ENCODE results near the gene CENPX. TPM values are rescaled to one million over a fixed set of nuclear protein-coding genes. Genes with fewer than 3 reads are reported as not detected.

Gene CENPX
- total RNA-seq, 1 donor from 2014 or later = 66.2 TPM

DNA sequence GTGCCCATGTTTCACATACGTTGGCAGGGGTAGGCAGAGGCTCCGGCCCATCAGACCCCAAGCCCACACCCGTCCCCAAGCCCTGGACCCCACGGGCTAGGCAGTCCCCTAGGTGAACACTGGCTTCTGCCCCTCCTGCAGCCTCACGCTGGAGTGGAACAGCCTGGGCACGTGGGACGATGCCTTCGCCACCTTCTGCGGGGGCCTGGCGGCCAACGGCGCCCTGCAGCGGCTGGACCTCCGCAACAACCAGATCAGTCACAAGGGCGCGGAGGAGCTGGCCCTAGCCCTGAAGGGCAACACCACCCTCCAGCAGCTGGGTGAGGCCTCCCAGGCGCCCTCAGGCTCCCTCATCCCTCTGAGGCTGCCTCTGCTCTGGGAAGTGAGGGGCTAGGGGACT, 2.2 kb upstream of the CENPX start:
- Mint-ChIP-seq H3K27ac (no peak overlapping the region), H3K4me1 (ENCODE audit: low read depth) (peaks cover 11% of the 10 kb centered on the region), H3K4me3 (ENCODE audit: low read depth) (no peak overlapping the region), H3K9me3 (ENCODE audit: low read depth) (no peaks in the 10 kb centered on the region), H3K36me3 (ENCODE audit: insufficient read depth) (peaks cover 8% of the 10 kb centered on the region), H3K27me3 (no peaks in the 10 kb centered on the region)
- DNase-seq (ENCODE audit: low spot score, unreplicated experiment) = no peak
- TF ChIP-seq, protein P1, sequence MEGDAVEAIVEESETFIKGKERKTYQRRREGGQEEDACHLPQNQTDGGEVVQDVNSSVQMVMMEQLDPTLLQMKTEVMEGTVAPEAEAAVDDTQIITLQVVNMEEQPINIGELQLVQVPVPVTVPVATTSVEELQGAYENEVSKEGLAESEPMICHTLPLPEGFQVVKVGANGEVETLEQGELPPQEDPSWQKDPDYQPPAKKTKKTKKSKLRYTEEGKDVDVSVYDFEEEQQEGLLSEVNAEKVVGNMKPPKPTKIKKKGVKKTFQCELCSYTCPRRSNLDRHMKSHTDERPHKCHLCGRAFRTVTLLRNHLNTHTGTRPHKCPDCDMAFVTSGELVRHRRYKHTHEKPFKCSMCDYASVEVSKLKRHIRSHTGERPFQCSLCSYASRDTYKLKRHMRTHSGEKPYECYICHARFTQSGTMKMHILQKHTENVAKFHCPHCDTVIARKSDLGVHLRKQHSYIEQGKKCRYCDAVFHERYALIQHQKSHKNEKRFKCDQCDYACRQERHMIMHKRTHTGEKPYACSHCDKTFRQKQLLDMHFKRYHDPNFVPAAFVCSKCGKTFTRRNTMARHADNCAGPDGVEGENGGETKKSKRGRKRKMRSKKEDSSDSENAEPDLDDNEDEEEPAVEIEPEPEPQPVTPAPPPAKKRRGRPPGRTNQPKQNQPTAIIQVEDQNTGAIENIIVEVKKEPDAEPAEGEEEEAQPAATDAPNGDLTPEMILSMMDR (IDR thresholded peaks at IDR 0.05; ENCODE audit: unreplicated experiment) = no peak

DNA sequence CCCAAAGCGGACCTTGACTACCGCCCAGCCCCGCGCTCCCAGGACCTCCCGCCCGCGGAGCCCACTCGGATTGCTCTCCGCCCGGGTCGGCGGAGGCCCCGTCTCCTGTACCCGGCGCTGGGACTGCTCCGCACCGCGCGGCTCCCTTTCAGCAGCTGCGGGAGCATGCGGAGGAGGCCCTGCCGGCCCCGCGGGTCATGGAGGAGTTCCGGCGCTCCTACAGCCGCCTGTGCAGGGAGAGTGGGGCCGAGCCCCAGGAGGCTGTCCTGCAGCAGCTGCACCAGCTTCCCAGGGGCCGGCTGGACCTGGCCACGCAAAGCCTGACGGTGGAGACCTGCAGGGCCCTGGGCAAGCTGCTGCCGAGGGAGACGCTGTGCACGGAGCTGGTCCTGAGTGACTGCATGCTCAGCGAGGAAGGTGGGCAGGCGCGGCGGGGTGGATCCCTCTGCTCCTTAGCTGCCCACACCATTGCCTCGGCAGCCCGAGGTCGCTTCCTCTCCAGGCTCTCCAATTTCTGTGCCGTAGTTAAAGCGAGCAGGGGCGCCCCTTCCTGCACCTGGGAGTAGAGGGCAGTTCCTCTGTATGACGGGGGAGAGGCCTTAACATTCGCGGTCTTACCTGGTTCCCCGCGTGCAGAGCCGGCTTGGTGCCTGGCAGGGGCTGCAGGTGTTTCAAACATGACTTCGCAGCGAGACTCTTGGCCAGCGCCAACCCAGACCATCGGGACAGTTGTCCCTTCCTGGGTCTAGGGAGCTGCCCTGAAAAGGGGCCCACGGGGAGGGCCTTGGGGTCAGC, 966 bp upstream of the CENPX start:
- TF ChIP-seq, protein P1 (IDR thresholded peaks at IDR 0.05; ENCODE audit: unreplicated experiment) = no peak
- Mint-ChIP-seq H3K4me3 (ENCODE audit: low read depth) (peak overlapping the region; percentile 71), H3K27me3 (no peaks in the 10 kb centered on the region), H3K36me3 (ENCODE audit: insufficient read depth) (peaks cover 6% of the 10 kb centered on the region), H3K27ac (peak overlapping the region; percentile 67), H3K9me3 (ENCODE audit: low read depth) (no peaks in the 10 kb centered on the region), H3K4me1 (ENCODE audit: low read depth) (peaks cover 11% of the 10 kb centered on the region)
- DNase-seq (ENCODE audit: low spot score, unreplicated experiment) = no peak

DNA sequence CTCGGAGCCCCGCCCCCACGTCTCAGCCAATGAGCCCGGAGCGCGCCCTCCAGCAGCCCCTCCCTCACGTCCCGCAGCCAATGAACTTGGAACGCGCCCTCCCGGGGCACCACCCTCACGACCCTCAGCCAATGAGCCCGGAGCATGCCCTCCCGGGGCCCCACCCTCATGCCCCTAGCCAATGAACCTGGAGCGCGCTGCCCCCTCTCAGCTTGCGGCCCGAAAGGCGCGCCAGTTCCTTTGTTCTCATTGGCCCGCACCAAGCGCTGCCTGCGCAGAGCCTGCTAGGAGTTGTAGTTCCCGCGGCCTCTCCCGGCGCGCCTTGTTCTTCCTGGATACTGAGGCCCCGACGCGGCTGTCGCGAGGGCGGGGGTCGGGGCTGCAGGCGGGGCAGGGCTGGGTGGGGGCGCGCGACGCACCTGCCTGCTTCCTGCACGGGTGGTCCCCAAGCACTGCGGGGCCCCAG, 336 bp upstream of the CENPX start, which contains the start of gene LRRC45:
LRRC45 (plus strand) TSS at position 325 of the 466 bp plus-strand sequence. CDS start 339 bp downstream, outside the sequence.
- DNase-seq (ENCODE audit: low spot score, unreplicated experiment) = peak; percentile 100
- Mint-ChIP-seq H3K36me3 (ENCODE audit: insufficient read depth) (peaks cover 8% of the 10 kb centered on the region), H3K27ac (peak within 1 kb of the TSS; percentile 67), H3K9me3 (ENCODE audit: low read depth) (no peaks in the 10 kb centered on the region), H3K4me3 (ENCODE audit: low read depth) (peak within 1 kb of the TSS; percentile 79), H3K27me3 (no peaks in the 10 kb centered on the region), H3K4me1 (ENCODE audit: low read depth) (peaks cover 11% of the 10 kb centered on the region)
- TF ChIP-seq, protein P1 (IDR thresholded peaks at IDR 0.05; ENCODE audit: unreplicated experiment) = no peak

DNA sequence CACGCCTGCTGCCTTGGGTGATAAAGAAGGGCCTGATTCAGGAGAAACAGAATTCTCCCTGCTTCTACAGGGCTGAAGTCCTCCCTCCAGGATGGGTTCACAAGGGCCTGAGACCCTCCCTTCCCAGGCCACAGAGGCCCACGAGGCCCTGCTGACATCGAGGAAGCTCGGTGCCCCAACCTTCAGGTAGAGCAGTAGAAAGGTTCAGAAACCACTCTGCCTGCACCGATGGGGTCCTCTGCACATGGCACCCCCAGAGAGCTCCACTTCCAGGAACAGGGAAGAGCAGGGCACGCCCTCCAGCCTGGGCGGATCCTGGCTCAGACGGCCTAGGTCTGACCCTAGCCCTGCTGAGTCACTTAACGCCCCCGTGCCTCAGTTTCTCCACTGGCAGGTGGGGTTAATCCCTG, 773 bp downstream of the CENPX start:
- H3K9me3 Mint-ChIP-seq (ENCODE audit: low read depth) = no peaks in the 10 kb centered on the region
- H3K27ac Mint-ChIP-seq = no peak overlapping the region
- TF ChIP-seq, protein P1 (IDR thresholded peaks at IDR 0.05; ENCODE audit: unreplicated experiment) = no peak
- no peaks in the 10 kb centered on the region for H3K27me3 Mint-ChIP-seq
- H3K4me1 Mint-ChIP-seq (ENCODE audit: low read depth) = peaks cover 11% of the 10 kb centered on the region
- H3K4me3 Mint-ChIP-seq (ENCODE audit: low read depth) = peak overlapping the region; percentile 79
- H3K36me3 Mint-ChIP-seq (ENCODE audit: insufficient read depth) = peaks cover 4% of the 10 kb centered on the region
- DNase-seq (ENCODE audit: low spot score, unreplicated experiment) = no peak

DNA sequence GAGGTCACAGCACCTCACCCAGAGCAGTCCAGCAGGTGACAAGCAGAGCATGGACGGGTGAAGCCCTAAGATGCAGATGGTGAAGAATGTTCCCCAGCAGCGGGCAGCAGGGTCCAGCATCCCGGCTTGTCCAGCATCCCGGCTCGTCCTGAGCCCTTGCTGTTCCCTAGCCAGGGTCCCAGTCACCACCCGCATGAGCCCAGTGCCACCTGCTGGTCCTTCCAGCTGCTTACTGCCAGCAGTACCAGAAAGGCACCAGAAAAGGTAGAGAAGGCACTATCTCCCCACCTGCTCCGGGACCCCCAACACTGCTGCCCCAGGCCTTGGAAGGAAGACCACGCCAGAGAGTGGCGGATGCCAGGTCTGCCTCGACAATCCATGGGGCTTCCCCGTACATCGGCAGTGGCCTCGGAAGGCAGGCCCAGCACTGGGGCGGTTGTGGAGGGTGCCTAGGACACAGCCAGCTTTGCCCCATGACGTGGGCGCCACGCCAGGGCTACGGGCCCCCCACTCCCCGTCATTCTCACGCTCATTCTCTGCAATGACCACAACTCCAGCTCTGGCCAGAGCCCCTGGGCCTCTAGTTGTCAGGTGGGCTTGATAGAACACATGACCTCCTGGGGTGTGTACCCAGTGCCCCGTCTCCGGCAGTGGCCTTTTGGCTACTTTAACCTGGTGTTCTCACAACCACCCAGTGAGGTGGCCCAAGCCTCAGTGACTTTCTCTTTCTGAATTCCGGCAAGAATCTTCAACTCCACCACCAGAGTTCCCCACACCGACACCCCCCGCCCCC, 1.4 kb downstream of the CENPX start:
- H3K27ac Mint-ChIP-seq = peak overlapping the region; percentile 45
- H3K36me3 Mint-ChIP-seq (ENCODE audit: insufficient read depth) = peaks cover 4% of the 10 kb centered on the region
- TF ChIP-seq, protein P1 (IDR thresholded peaks at IDR 0.05; ENCODE audit: unreplicated experiment) = peak; percentile 55
- DNase-seq (ENCODE audit: low spot score, unreplicated experiment) = no peak
- H3K4me1 Mint-ChIP-seq (ENCODE audit: low read depth) = peaks cover 11% of the 10 kb centered on the region
- peak overlapping the region; percentile 79 for H3K4me3 Mint-ChIP-seq (ENCODE audit: low read depth)
- H3K9me3 Mint-ChIP-seq (ENCODE audit: low read depth) = no peaks in the 10 kb centered on the region
- H3K27me3 Mint-ChIP-seq = no peaks in the 10 kb centered on the region
